NCI-H128 (cell line): Measurements from ENCODE around the gene GOLGA8R.
"Not testable (repeated sequence)": the region's sequence is repeated elsewhere in the genome, so short reads cannot be mapped to it uniquely, and the experiment has no call there.

Experiments used
- DNase-seq: peaks from one replicate; lab custom pipeline; 2025; ENCODE audit not compliant: unreplicated experiment; lab: John Stamatoyannopoulos, UW

Gene GOLGA8R, protein sequence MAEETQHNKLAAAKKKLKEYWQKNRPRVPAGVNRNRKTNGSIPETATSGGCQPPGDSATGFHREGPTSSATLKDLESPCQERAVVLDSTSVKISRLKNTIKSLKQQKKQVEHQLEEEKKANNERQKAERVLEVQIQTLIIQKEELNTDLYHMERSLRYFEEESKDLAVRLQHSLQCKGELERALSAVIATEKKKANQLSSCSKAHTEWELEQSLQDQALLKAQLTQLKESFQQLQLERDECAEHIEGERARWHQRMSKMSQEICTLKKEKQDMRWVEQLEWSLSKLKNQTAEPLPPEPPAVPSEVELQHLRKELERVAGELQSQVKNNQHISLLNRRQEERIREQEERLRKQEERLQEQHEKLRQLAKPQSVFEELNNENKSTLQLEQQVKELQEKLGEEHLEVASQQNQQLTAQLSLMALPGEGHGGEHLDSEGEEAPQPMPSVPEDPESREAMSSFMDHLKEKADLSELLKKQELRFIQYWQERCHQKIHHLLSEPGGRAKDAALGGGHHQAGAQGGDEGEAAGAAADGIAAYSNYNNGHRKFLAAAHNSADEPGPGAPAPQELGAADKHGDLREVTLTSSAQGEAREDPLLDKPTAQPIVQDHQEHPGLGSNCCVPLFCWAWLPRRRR

GRCh38 chr15:30414160-30414559, at the start of gene GOLGA8R:
Gene GOLGA8R, minus strand, starts transcription at chr15:30414260. Its CDS starts 98 bp downstream, at chr15:30414162.
- DNase-seq: not testable (repeated sequence)

GRCh38 chr15:30463849-30464248, 49.8 kb upstream of the GOLGA8R start:
- DNase-seq: not testable (repeated sequence)

- not testable (repeated sequence) for DNase-seq
These were observed 48.1 kb upstream of the GOLGA8R start for GRCh38 chr15:30462176-30462575.

GRCh38 chr15:30452702-30453101, 38.6 kb upstream of the GOLGA8R start:
- not testable (repeated sequence) for DNase-seq

- DNase-seq: not testable (repeated sequence)
These were observed 24.3 kb upstream of the GOLGA8R start for GRCh38 chr15:30438348-30438747.

DNA sequence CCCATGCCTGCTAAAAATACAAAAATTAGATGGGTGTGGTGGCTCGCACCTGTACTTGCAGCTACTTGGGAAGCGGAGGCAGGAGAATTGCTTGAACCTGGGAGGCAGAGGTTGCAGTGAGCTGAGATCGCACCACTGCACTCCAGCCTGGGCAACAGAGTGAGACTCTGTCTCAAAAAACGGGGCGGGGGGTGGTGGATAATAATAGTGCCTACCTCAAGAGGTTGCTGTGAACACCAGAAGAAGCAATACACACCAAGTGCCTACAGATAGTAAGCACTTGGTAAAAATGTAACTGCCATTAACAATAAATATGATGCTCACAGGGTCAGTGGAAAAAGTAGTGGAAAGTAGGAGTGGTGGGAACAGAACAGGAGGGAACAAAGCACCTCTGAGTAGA, 21.8 kb upstream of the GOLGA8R start:
- not testable (repeated sequence) for DNase-seq

DNA sequence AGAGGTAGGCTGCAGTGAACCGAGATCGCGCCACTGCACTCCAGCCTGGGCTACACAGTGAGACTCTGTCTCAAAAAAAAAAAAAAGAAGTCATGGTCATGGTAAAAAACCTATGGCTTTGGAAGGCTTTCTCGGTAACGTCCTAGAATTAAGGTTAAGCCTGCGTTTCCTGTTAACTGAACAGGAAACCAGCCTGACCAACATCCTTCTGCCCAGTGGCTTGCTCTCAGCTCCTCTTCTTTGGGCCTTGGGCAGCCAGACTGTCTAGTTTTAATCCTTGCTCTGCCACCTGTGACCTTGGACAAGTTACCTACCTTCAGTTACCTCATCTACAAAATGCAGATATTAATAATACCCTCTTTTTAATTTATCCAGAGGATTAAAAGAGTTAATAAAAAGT, 6.7 kb upstream of the GOLGA8R start:
- not testable (repeated sequence) for DNase-seq

DNA sequence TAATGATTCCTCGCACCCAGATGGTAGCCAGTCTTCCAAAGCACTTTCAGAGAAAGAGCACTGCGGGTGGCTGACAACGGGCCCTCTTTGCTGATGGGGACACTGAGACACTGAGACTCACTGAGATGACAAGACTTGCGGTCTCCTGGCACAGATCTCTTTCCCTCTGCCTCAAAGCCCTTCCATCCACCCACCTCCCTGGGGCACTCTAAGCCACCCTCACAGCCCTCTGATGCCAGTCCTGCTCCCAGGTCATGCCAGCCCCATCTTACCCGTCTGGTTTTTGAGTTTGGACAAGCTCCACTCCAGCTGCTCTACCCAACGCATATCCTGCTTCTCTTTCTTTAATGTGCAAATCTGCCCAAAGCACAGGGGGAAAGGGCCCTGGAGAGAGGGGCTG, 6.4 kb downstream of the GOLGA8R start:
- DNase-seq: not testable (repeated sequence)

DNA sequence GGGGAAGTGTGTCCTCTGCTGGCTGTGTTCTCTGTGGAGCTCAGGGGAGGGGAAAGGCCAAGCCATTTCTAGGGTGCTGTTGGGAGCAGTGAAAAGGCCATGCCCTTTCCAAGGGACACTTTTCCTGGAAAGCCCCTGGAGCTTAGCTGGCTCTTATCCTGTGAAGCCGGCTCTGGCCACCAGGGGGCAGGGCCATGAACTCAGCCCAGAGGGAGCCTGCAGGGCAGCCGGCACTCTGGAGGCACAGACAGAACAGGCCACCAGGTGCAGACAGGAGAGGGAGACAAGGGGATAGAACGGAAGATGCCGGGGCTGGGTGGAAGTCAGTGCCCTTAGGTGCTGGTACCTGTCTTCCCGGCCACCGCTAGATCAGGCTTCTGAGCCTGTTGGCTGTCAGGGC, 15.1 kb downstream of the GOLGA8R start:
- not testable (repeated sequence) for DNase-seq

DNA sequence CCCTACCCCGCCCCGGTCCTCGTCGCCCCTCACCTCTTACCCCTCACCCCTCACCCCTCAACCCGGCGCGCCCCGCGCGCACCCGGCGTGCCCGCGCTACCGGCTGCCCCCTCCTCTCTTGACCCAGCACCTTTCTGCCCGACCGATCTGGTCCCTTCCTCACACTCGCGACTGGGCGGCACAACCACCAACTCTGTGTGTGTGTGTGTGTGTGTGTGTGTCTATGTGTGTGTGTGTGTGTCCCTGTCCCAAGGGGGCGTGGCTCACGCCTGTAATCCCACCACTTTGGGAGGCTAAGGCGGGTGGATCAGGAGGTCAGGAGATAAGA, 20.4 kb downstream of the GOLGA8R start:
- not testable (repeated sequence) for DNase-seq

- DNase-seq: not testable (repeated sequence)
These were observed 21.0 kb downstream of the GOLGA8R start, which contains the start of gene CHRFAM7A for GRCh38 chr15:30392766-30393663. Gene CHRFAM7A, minus strand, starts transcription at chr15:30393540. Its CDS starts 10,189 bp downstream, at chr15:30383351.

GRCh38 chr15:30386318-30386887, 27.7 kb downstream of the GOLGA8R start:
- not testable (repeated sequence) for DNase-seq

- not testable (repeated sequence) for DNase-seq
These were observed 37.0 kb downstream of the GOLGA8R start for GRCh38 chr15:30377082-30377413.

DNA sequence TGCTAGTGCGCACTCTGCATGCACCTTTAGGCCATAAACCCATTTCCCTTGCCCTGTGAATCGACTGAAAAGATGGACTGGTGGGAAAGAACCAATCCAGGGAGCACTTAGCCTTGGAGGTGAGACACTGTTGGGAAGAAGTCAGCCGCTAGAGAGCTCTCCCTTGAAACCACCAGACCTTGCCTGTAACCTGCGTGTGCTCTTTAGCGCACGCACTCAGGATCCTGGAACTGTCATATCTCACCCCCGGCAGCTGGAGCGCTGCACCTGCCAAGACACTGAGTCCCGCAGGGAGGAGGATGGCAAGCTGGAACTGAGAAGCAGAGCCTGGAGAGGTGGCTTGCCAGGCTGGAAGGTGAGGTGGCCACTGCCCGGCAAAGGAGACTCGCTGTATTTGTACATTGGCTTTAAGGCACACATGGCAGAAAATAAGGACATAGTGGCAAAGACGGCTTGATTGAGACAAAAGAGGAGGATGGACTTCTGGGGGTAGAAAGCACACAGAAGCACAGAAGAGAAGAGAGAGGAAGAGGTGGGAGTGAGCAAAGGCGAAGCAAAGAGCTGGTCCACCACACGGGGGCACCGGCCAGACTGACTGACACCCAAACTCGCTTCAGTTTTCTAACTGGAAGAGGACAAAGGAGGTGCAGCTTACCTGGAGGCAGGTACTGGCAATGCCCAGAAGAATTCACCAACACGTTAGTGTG, 37.5 kb downstream of the GOLGA8R start:
- DNase-seq: not testable (repeated sequence)

- not testable (repeated sequence) for DNase-seq
These were observed 38.2 kb downstream of the GOLGA8R start for GRCh38 chr15:30375872-30376271.

GRCh38 chr15:30374862-30375261, 39.2 kb downstream of the GOLGA8R start:
- DNase-seq: not testable (repeated sequence)

GRCh38 chr15:30368271-30368670, 45.8 kb downstream of the GOLGA8R start:
- DNase-seq: not testable (repeated sequence)

DNA sequence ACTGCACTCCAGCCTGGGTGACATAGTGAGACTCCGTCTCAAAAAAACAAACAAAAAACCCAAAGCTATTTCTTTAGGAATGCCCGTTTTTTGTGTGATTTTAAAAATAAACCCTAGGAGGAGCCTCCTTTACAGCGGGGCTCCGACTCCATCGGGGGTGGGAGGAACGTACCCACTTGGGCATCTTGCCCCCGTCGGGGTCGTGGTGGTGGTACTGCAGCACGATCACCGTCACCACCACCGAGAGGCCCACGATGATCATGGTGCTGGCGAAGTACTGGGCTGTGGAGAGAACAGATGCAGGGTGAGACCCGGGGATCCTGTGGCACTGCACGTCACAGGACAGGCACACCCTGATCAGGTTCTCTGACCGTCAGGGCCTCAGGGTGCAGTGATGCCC, 46.8 kb downstream of the GOLGA8R start:
- DNase-seq: not testable (repeated sequence)

- DNase-seq: not testable (repeated sequence)
These were observed 52.7 kb downstream of the GOLGA8R start for GRCh38 chr15:30361404-30361803.

DNA sequence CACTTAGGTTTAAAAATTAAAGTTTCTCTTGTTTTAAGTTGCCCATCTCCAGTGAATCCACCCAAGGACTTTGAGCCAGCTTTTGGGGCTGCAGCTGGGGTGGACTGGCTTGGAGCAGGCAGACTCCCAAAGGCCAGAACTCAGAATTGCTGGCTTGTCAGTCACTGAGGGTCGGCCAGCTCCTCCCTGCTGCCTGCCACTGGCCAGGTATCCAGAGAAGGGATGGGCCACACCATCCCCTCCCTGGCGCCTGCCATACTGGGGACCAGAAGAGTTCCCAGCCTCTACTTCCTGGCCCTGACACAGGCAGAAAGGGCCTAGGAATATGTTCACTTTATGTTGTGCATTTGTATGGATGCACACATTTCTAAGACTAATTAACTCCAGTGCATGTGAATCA, 53.1 kb downstream of the GOLGA8R start:
- DNase-seq: not testable (repeated sequence)
